ENCODE data around the gene RFNG.

RFNG gene

DNA sequence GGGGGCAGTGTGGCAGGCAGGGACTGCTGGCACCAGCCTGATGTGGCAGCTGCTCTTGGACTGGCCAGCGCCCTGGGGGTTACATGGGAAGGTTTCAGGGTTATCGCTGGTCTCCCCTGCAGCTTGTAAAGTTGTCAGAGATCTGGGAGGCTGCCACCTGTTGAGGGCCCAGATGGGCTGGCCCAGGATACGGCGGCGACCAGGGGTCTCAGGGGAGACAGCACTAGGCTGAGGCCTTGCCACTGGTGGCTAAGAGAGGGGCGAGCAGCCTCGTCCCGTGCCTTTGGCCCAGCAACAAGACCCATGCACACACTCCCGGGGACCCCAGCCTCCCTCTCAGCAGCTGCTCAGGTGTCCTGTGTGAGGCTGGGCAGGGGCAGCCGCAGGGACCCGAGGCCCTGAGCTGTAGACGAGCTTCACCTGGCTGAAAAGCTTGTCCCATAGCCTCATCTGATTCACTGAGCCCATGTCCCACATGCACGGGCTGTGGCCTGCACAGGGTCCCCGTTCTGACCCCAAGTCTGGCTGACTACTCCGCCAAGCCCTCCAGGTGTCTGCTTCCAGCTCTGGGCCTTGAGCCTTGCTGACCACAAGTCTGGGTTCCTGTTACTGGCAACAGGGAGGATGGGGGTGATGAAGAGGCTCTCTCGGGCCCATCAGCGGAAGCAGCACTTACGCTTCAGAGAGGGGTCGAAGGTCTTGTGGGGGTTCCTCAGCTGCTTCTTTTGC, 7.8 kb upstream of the RFNG start:
- 97% methylated on average over 16 of the region's 19 CpGs for WGBS (ENCODE audit: insufficient coverage)
- no peak for DNase-seq
- H3K9me3 ChIP-seq (ENCODE audit: control extremely low read depth in 1 of 5, control insufficient read depth in 4 of 5, insufficient read depth in 2 of 5, low read depth in 1 of 5, low read length in 4 of 5), result no peaks in the 10 kb centered on the region
- H3K36me3 ChIP-seq (ENCODE audit: control insufficient read depth in 4 of 4, insufficient read depth in 4 of 4, low read length in 3 of 4), result peaks cover 11 to 99% (median 67%) of the 10 kb centered on the region in 4 experiments
- H3K4me1 ChIP-seq (ENCODE audit: control extremely low read depth in 1 of 4, control insufficient read depth in 4 of 4, insufficient read depth in 4 of 4, low read length in 3 of 4), result peaks cover 0 to 8% (median 3%) of the 10 kb centered on the region in 4 experiments
- no peak overlapping the region for H3K4me3 ChIP-seq (ENCODE audit: control insufficient read depth in 1 of 7, extremely low read depth in 1 of 7, insufficient read depth in 4 of 7, low read depth in 2 of 7, low read length in 6 of 7)
- CTCF ChIA-PET, result interaction anchor here (1.7 kb wide), 1 partner anchor 9 kb away, joined by 5 read pairs; no protein-coding TSS in a partner anchor
- no peak overlapping the region for H3K27ac ChIP-seq (ENCODE audit: insufficient read depth in 1 of 2, low read depth in 1 of 2, low read length in 2 of 2, poor library complexity in 1 of 2, severe bottlenecking in 2 of 2)
- POLR2A ChIA-PET, result no interaction called here
- no peaks in the 10 kb centered on the region for H3K27me3 ChIP-seq (replicated peaks in 2 of 5; ENCODE audit: control insufficient read depth in 4 of 5, insufficient read depth in 5 of 5, low read length in 4 of 5)

DNA sequence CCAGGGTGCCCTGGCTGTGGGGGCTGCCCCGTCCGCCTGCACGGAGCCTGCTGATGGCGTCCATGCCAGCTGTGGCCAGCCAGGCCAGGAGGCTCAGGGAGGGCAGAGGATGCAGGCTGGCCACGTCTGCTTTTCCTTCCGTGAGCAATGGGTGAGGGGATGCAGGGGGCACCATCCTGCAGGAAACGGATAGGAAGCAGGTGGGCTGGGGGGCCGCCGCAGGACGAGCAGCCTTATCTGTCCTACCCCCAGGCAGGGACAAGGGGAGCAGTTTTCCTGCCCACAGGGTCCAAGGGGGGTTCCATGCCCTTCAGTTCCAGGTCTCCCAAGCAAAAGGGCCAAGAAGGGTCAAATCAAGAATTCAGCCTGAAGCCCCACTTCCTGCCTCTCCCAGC, 7.2 kb upstream of the RFNG start:
- Histone ChIP-seq H3K4me1 (ENCODE audit: control extremely low read depth in 1 of 4, control insufficient read depth in 4 of 4, insufficient read depth in 4 of 4, low read length in 3 of 4) (peaks cover 0 to 2% (median 0%) of the 10 kb centered on the region in 4 experiments), H3K27ac (ENCODE audit: insufficient read depth in 1 of 2, low read depth in 1 of 2, low read length in 2 of 2, poor library complexity in 1 of 2, severe bottlenecking in 2 of 2) (no peak overlapping the region), H3K27me3 (replicated peaks in 2 of 5; ENCODE audit: control insufficient read depth in 4 of 5, insufficient read depth in 5 of 5, low read length in 4 of 5) (no peaks in the 10 kb centered on the region), H3K36me3 (ENCODE audit: control insufficient read depth in 4 of 4, insufficient read depth in 4 of 4, low read length in 3 of 4) (peaks cover 11 to 99% (median 68%) of the 10 kb centered on the region in 4 experiments), H3K4me3 (ENCODE audit: control insufficient read depth in 1 of 7, extremely low read depth in 1 of 7, insufficient read depth in 4 of 7, low read depth in 2 of 7, low read length in 6 of 7) (no peak overlapping the region), H3K9me3 (ENCODE audit: control extremely low read depth in 1 of 5, control insufficient read depth in 4 of 5, insufficient read depth in 2 of 5, low read depth in 1 of 5, low read length in 4 of 5) (no peaks in the 10 kb centered on the region)
- ChIA-PET POLR2A (no interaction called here), CTCF (interaction anchor here (1.7 kb wide), 1 partner anchor 8 kb away, joined by 5 read pairs; no protein-coding TSS in a partner anchor)
- WGBS (ENCODE audit: insufficient coverage), result 75% methylated on average over 10 of the region's 10 CpGs
- no peak for DNase-seq

DNA sequence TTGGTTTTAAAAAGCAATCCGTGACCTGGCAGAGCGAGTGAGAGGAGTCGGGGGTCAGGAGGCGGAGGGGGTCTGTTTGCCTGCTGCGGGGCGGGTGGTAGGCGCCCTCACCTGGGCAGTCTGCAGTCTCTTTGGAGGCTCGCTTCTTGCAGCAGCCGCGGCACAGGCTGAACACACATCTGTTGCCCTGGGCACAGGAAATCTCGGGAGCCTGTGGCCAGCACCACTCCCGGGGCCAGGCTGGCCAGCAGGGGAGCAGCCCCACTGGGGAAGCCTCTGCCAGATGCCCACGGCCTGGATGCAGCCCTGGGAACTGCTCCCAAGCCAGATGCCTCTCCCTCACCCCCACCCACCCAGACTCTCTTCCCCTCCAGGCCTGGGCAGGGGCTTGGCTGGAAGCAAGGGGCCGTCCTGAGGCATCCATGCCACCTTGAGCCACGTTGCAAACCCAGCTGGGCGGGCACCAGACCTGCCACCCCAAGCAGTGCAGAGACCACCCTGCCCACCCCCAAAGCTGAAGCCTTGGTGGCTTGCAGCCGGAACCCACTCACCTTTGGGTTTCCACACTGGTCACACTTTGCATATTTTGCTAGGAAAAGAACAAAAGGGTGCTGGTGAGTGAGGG, 6.7 kb upstream of the RFNG start:
- no peaks in the 10 kb centered on the region for H3K9me3 ChIP-seq (ENCODE audit: control extremely low read depth in 1 of 5, control insufficient read depth in 4 of 5, insufficient read depth in 2 of 5, low read depth in 1 of 5, low read length in 4 of 5)
- 93% methylated on average over 13 of the region's 17 CpGs for WGBS (ENCODE audit: insufficient coverage)
- peaks cover 9 to 99% (median 66%) of the 10 kb centered on the region in 4 experiments for H3K36me3 ChIP-seq (ENCODE audit: control insufficient read depth in 4 of 4, insufficient read depth in 4 of 4, low read length in 3 of 4)
- H3K27me3 ChIP-seq (replicated peaks in 2 of 5; ENCODE audit: control insufficient read depth in 4 of 5, insufficient read depth in 5 of 5, low read length in 4 of 5), result no peaks in the 10 kb centered on the region
- no peak overlapping the region for H3K27ac ChIP-seq (ENCODE audit: insufficient read depth in 1 of 2, low read depth in 1 of 2, low read length in 2 of 2, poor library complexity in 1 of 2, severe bottlenecking in 2 of 2)
- no peak overlapping the region for H3K4me3 ChIP-seq (ENCODE audit: control insufficient read depth in 1 of 7, extremely low read depth in 1 of 7, insufficient read depth in 4 of 7, low read depth in 2 of 7, low read length in 6 of 7)
- POLR2A ChIA-PET, result no interaction called here
- H3K4me1 ChIP-seq (ENCODE audit: control extremely low read depth in 1 of 4, control insufficient read depth in 4 of 4, insufficient read depth in 4 of 4, low read length in 3 of 4), result no peaks in the 10 kb centered on the region
- no peak for DNase-seq
- CTCF ChIA-PET, result no interaction called here

- Histone ChIP-seq H3K36me3 (ENCODE audit: control insufficient read depth in 4 of 4, insufficient read depth in 4 of 4, low read length in 3 of 4) (peaks cover 9 to 89% (median 56%) of the 10 kb centered on the region in 4 experiments), H3K9me3 (ENCODE audit: control extremely low read depth in 1 of 5, control insufficient read depth in 4 of 5, insufficient read depth in 2 of 5, low read depth in 1 of 5, low read length in 4 of 5) (no peaks in the 10 kb centered on the region), H3K4me1 (ENCODE audit: control extremely low read depth in 1 of 4, control insufficient read depth in 4 of 4, insufficient read depth in 4 of 4, low read length in 3 of 4) (peaks cover 0 to 13% (median 12%) of the 10 kb centered on the region in 4 experiments), H3K4me3 (ENCODE audit: control insufficient read depth in 1 of 7, extremely low read depth in 1 of 7, insufficient read depth in 4 of 7, low read depth in 2 of 7, low read length in 6 of 7) (no peak overlapping the region), H3K27me3 (replicated peaks in 2 of 5; ENCODE audit: control insufficient read depth in 4 of 5, insufficient read depth in 5 of 5, low read length in 4 of 5) (no peaks in the 10 kb centered on the region), H3K27ac (ENCODE audit: insufficient read depth in 1 of 2, low read depth in 1 of 2, low read length in 2 of 2, poor library complexity in 1 of 2, severe bottlenecking in 2 of 2) (no peak overlapping the region)
- no peak for DNase-seq
- ChIA-PET POLR2A (no interaction called here), CTCF (no interaction called here)
- 95% methylated on average over 29 of the region's 29 CpGs for WGBS (ENCODE audit: insufficient coverage)
These were observed 5.4 kb upstream of the RFNG start for GRCh38 chr17:82056729-82057621.

DNA sequence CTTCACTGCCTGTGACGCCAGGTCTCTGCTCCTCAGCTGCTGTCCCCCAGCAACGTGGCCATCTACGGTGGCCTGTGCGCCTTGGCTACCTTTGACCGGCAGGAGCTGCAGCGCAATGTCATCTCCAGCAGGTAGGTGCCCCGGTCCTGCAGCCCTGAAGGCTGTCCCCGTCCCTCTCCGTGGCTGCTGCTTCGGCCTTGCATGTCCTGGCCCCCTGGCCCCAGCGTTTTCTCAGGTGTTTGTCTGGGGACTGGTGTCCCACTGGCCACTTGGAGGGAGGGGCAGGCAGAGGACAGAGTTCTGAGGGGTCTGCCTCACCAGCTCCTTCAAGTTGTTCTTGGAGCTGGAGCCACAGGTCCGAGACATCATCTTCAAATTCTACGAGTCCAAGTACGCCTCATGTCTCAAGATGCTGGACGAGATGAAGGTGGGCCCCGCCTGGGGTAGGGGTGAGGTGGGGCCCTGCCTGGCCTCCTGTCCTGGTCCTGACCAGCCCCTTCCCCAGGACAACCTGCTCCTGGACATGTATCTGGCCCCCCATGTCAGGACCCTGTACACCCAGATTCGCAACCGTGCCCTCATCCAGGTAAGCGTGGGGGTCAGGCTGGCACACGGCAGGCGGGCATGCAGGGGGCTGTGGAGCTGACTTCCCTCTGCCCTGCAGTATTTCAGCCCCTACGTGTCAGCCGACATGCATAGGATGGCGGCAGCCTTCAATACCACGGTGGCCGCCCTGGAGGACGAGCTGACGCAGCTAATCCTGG, 4.5 kb upstream of the RFNG start:
- POLR2A ChIA-PET, result no interaction called here
- no peak for DNase-seq
- CTCF ChIA-PET, result no interaction called here
- H3K27ac ChIP-seq (ENCODE audit: insufficient read depth in 1 of 2, low read depth in 1 of 2, low read length in 2 of 2, poor library complexity in 1 of 2, severe bottlenecking in 2 of 2), result no peak overlapping the region
- H3K4me1 ChIP-seq (ENCODE audit: control extremely low read depth in 1 of 4, control insufficient read depth in 4 of 4, insufficient read depth in 4 of 4, low read length in 3 of 4), result peaks cover 0 to 13% (median 12%) of the 10 kb centered on the region in 4 experiments
- no peaks in the 10 kb centered on the region for H3K27me3 ChIP-seq (replicated peaks in 2 of 5; ENCODE audit: control insufficient read depth in 4 of 5, insufficient read depth in 5 of 5, low read length in 4 of 5)
- H3K4me3 ChIP-seq (ENCODE audit: control insufficient read depth in 1 of 7, extremely low read depth in 1 of 7, insufficient read depth in 4 of 7, low read depth in 2 of 7, low read length in 6 of 7), result no peak overlapping the region
- no peaks in the 10 kb centered on the region for H3K9me3 ChIP-seq (ENCODE audit: control extremely low read depth in 1 of 5, control insufficient read depth in 4 of 5, insufficient read depth in 2 of 5, low read depth in 1 of 5, low read length in 4 of 5)
- peaks cover 6 to 82% (median 50%) of the 10 kb centered on the region in 4 experiments for H3K36me3 ChIP-seq (ENCODE audit: control insufficient read depth in 4 of 4, insufficient read depth in 4 of 4, low read length in 3 of 4)
- 98% methylated on average over 27 of the region's 28 CpGs for WGBS (ENCODE audit: insufficient coverage)

GRCh38 chr17:82055023-82055964, 3.7 kb upstream of the RFNG start:
- Histone ChIP-seq H3K4me3 (ENCODE audit: control insufficient read depth in 1 of 7, extremely low read depth in 1 of 7, insufficient read depth in 4 of 7, low read depth in 2 of 7, low read length in 6 of 7) (no peak overlapping the region), H3K27me3 (replicated peaks in 2 of 5; ENCODE audit: control insufficient read depth in 4 of 5, insufficient read depth in 5 of 5, low read length in 4 of 5) (no peaks in the 10 kb centered on the region), H3K27ac (ENCODE audit: insufficient read depth in 1 of 2, low read depth in 1 of 2, low read length in 2 of 2, poor library complexity in 1 of 2, severe bottlenecking in 2 of 2) (no peak overlapping the region), H3K36me3 (ENCODE audit: control insufficient read depth in 4 of 4, insufficient read depth in 4 of 4, low read length in 3 of 4) (peaks cover 4 to 73% (median 42%) of the 10 kb centered on the region in 4 experiments), H3K4me1 (ENCODE audit: control extremely low read depth in 1 of 4, control insufficient read depth in 4 of 4, insufficient read depth in 4 of 4, low read length in 3 of 4) (peaks cover 0 to 22% (median 20%) of the 10 kb centered on the region in 4 experiments), H3K9me3 (ENCODE audit: control extremely low read depth in 1 of 5, control insufficient read depth in 4 of 5, insufficient read depth in 2 of 5, low read depth in 1 of 5, low read length in 4 of 5) (no peaks in the 10 kb centered on the region)
- no peak for DNase-seq
- CTCF ChIA-PET, result interaction anchor here (1.1 kb wide), 1 partner anchor 26 kb away, joined by 3 read pairs; no protein-coding TSS in a partner anchor
- WGBS (ENCODE audit: insufficient coverage), result 89% methylated on average over 22 of the region's 26 CpGs
- POLR2A ChIA-PET, result no interaction called here
